ENCODE measurements around the gene SHISAL1. TPM values are rescaled to one million over a fixed set of nuclear protein-coding genes. Genes with fewer than 3 reads are reported as not detected.
"Not testable (repeated sequence)": the region's sequence is repeated elsewhere in the genome, so short reads cannot be mapped to it uniquely, and the experiment has no call there.

SHISAL1 gene
- total RNA-seq, 1 experiment from 2014 or later = 49.6 TPM

GRCh38 chr22:44247923-44248892, 64.5 kb downstream of the SHISAL1 start:
- Histone ChIP-seq H3K9me3 (peaks cover 11% of the 10 kb centered on the region; the same call in 1 of the 2 replicates), H3K36me3 (peaks cover 62% of the 10 kb centered on the region), H3K27me3 (no peaks in the 10 kb centered on the region), H3K4me3 (no peak overlapping the region)
- no peak for DNase-seq

- Histone ChIP-seq H3K4me3 (no peak overlapping the region), H3K27me3 (no peaks in the 10 kb centered on the region), H3K36me3 (peaks cover 62% of the 10 kb centered on the region), H3K9me3 (peaks cover 11% of the 10 kb centered on the region; the same call in 1 of the 2 replicates)
- DNase-seq = no peak
These were observed 65.4 kb downstream of the SHISAL1 start for GRCh38 chr22:44247346-44247745.

DNA sequence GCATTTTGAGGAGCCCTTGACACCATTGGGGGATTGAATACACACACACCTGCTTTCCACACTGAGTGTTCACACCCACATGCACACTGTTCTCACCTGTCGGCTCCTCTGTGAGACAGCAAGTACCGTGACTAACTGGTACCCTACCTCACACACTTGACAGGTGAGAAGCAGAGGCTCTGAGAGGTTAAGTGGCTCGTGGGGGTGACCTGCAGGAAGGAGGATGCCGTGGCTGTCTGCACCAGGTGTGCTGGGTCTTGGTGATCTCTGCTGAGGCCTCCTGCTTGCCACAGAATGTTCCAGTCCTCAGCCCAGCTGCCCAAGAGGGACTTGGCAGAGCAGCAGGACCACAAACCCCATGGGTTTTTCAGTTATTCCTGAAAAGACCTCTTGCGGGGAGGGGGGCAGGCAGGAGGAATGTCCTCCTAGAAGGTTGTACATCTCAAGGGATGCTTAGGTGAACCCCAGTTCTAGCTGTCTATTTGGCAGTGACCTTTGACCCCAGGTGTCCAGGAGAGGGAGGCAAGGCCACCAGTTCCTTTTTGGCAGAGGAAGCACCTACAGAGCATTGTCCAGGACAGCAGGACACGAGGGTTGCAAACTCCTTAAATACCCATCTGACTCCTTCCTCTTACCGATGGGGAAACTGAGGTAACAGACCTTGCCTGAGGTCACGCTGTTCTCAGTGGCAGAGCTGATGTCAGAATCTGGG, 66.0 kb downstream of the SHISAL1 start:
- peaks cover 57% of the 10 kb centered on the region for H3K36me3 ChIP-seq
- peaks cover 11% of the 10 kb centered on the region; the same call in 1 of the 2 replicates for H3K9me3 ChIP-seq
- H3K4me3 ChIP-seq = no peak overlapping the region
- no peaks in the 10 kb centered on the region for H3K27me3 ChIP-seq
- DNase-seq = no peak

- no peak overlapping the region for H3K4me3 ChIP-seq
- peaks cover 11% of the 10 kb centered on the region; the same call in 1 of the 2 replicates for H3K9me3 ChIP-seq
- no peak for DNase-seq
- peaks cover 51% of the 10 kb centered on the region for H3K36me3 ChIP-seq
- H3K27me3 ChIP-seq = no peaks in the 10 kb centered on the region
These were observed 66.9 kb downstream of the SHISAL1 start for GRCh38 chr22:44245867-44246266.

GRCh38 chr22:44245438-44245837, 67.3 kb downstream of the SHISAL1 start:
- H3K9me3 ChIP-seq = peaks cover 6% of the 10 kb centered on the region; the same call in 1 of the 2 replicates
- H3K27me3 ChIP-seq = no peaks in the 10 kb centered on the region
- peaks cover 47% of the 10 kb centered on the region for H3K36me3 ChIP-seq
- no peak for DNase-seq
- no peak overlapping the region for H3K4me3 ChIP-seq

- Histone ChIP-seq H3K4me3 (no peak overlapping the region), H3K36me3 (peaks cover 36% of the 10 kb centered on the region), H3K9me3 (peaks cover 3% of the 10 kb centered on the region; the same call in 1 of the 2 replicates), H3K27me3 (no peaks in the 10 kb centered on the region)
- DNase-seq = no peak
These were observed 68.4 kb downstream of the SHISAL1 start for GRCh38 chr22:44244265-44244822.

DNA sequence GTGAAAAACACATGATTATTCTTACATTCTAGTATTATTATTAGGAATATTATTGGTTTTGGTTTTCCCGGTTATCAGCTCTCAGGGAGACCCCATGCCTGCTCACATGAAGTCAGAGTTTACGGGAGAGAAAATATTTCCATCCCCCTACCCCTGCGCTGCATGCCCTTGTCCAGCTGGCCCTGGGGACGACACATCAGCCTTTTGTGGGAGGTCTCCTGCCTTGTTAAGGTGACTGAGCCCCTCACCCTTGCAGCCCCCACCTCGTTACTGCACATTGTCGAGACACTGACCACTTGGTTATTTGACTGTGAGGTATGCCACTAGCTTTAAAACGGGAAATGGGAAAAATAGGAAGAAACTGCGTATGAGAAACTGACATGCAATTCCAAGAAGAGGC, 69.0 kb downstream of the SHISAL1 start:
- peaks cover 3% of the 10 kb centered on the region; the same call in 1 of the 2 replicates for H3K9me3 ChIP-seq
- H3K27me3 ChIP-seq = no peaks in the 10 kb centered on the region
- no peak for DNase-seq
- no peak overlapping the region for H3K4me3 ChIP-seq
- H3K36me3 ChIP-seq = peaks cover 32% of the 10 kb centered on the region

DNA sequence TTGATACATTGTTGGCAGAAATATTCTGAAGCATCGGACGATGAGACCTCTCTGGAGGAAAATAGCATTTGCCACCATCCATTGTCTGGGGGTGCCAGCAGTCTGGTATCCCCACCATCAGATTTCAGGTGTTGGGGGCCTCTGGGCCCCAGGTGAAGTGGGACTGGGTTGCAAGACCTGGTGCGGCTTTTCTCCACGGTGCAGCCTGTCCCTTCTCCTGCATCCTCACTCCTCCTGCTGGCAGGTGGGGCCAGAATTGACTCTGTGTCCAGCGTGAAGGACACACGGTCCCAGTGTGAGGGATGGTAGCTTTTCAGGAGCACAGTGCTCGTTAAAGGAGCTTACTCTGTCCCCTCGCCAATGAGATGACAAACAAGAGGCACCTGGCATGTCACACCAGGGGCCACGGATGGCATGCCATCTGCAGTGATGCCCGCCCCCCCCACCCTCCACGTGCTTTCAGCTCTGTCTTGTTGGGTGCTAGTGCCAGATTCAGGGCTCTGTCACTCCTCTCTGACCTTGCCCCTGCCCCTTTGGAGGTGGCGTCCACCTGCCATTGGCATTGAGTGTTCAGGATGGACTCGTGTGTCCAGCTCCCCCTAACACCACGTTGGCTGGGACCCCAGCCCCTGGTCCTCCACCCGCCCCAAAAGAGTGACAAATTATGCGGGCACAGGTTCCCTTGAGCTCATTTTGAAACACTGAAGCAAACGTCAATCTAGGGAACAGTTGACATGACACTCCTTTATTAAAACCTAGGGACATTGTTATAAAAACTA, 69.6 kb downstream of the SHISAL1 start:
- Histone ChIP-seq H3K36me3 (peaks cover 25% of the 10 kb centered on the region), H3K9me3 (peaks cover 3% of the 10 kb centered on the region; the same call in 1 of the 2 replicates)
- DNase-seq = no peak

GRCh38 chr22:44241121-44241520, 71.6 kb downstream of the SHISAL1 start:
- peaks cover 18% of the 10 kb centered on the region for H3K36me3 ChIP-seq
- not testable (repeated sequence) for DNase-seq, H3K9me3 ChIP-seq, H3K4me3 ChIP-seq, H3K27me3 ChIP-seq

More for the DNA sequence above, 69.6 kb downstream of the SHISAL1 start:
- Histone ChIP-seq H3K4me3 (no peak overlapping the region), H3K27me3 (no peaks in the 10 kb centered on the region)

DNA sequence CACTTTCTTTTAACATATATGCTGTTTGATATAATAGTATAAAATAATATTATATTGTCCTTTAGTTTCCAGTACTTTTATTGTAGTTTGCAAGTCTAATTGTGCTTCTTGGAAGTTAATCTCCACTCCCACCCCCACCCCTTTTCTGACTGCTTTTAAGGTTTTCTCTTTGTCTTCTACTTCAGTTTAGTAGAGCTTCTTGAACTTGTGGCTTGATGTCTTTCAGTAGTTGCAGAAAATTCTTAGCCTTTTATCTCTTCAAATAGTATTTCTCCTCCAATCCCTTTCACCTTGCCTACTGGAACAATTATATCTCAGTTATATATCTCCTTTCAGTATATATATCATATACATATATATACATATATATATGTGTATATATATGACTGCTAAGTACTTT, 75.5 kb downstream of the SHISAL1 start:
- peaks cover 2% of the 10 kb centered on the region; the same call in 1 of the 2 replicates for H3K36me3 ChIP-seq
- no peak overlapping the region for H3K4me3 ChIP-seq
- DNase-seq = no peak
- H3K27me3 ChIP-seq = no peaks in the 10 kb centered on the region
- H3K9me3 ChIP-seq = peaks cover 8% of the 10 kb centered on the region

DNA sequence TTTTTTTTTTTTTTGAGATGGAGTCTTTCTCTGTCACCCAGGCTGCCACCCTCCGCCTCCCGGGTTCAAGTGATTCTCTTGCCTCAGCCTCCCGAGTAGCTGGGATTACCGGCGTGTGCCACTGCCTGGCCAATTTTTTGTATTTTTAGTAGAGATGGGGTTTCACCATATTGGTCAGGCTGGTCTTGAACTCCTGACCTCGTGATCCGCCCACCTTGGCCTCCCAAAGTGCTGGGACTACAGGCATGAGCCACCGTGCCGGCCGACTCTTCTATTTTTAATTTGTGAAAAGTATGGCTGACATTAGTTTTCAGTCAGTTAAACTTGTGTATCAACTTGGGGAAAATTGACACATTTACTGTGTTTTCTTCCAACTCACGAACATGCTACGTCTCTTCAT, 78.4 kb downstream of the SHISAL1 start:
- not testable (repeated sequence) for H3K36me3 ChIP-seq, H3K4me3 ChIP-seq, H3K9me3 ChIP-seq, H3K27me3 ChIP-seq, DNase-seq

DNA sequence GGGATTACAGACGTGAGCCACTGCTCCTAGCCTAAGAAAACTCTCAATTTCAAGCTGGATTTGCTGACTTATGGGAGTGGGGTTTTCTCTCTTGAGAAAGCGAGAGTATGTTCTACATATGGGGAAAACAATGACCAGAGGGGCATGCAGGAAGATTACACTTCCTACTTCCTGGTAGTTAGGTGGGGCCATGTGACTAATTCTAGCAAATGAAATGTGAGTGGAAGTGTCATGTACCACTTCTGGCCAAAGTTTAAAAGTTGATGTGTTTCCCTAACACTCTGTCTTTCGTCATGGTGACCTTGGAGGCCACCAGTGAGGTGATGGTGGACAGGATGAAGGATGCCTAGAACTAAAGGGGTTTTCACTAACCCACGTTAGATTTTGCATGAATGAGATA, 81.5 kb downstream of the SHISAL1 start:
- H3K27me3 ChIP-seq = no peaks in the 10 kb centered on the region
- H3K4me3 ChIP-seq = no peak overlapping the region
- no peak for DNase-seq
- no peaks in the 10 kb centered on the region for H3K36me3 ChIP-seq
- H3K9me3 ChIP-seq = peaks cover 3% of the 10 kb centered on the region; the same call in 1 of the 2 replicates

DNA sequence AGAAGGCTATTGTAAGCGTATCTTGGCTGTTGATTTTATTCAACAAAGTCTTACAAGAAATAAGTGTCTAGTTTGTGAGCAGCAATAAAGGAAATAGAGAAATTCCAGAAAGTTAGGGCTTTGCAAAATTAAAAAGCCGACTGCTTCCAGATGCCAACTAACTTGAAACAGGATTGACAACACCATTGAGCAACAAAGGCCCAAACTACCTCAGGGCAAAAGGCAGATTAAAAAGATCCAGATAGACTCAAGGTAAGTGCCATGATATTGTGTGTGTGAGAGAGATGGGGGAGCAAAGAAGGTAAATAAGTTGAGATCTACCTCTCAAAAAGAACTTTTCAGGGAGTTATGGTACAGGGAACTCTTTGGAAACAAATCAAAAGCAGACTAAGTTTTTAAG, 82.9 kb downstream of the SHISAL1 start:
- Histone ChIP-seq H3K4me3 (no peak overlapping the region), H3K9me3 (peaks cover 3% of the 10 kb centered on the region; the same call in 1 of the 2 replicates), H3K36me3 (no peaks in the 10 kb centered on the region), H3K27me3 (no peaks in the 10 kb centered on the region)
- no peak for DNase-seq

- DNase-seq = no peak
- Histone ChIP-seq H3K27me3 (no peaks in the 10 kb centered on the region), H3K9me3 (peaks cover 3% of the 10 kb centered on the region; the same call in 1 of the 2 replicates), H3K36me3 (no peaks in the 10 kb centered on the region), H3K4me3 (no peak overlapping the region)
These were observed 83.4 kb downstream of the SHISAL1 start for GRCh38 chr22:44229331-44229730.

GRCh38 chr22:44225812-44226211, 86.9 kb downstream of the SHISAL1 start:
- Histone ChIP-seq H3K27me3 (no peaks in the 10 kb centered on the region), H3K4me3 (no peak overlapping the region), H3K9me3 (peaks cover 3% of the 10 kb centered on the region; the same call in 1 of the 2 replicates), H3K36me3 (no peaks in the 10 kb centered on the region)
- no peak for DNase-seq

DNA sequence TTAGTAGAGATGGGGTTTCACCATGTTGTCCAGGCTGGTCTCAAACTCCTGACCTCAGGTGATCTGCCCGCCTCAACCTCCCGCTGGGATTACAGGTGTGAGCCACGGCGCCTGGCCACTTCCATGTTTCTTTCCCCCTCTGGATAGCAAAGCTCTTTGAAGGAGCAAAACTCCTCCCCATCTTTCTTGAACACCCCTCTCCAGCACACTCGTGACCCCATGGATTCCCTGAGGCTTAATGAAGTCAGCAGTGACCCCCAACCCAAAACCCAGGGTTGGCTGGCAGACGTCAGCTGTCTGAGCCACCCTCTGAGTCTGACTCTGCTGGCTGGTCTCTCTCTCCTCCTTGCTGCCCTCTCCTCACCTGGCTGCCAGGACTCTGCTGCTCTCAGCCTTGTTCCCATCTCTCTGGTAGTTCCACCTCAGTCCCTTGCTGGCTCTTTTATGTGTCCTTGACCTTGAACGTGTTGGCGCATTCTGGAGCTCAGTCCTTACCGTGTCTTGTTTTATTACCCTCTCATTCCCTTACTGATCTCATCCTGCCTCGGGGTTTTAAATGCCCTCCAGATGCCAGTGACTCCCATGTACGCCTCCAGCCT, 87.6 kb downstream of the SHISAL1 start:
- Histone ChIP-seq H3K36me3 (no peaks in the 10 kb centered on the region), H3K27me3 (no peaks in the 10 kb centered on the region), H3K4me3 (no peak overlapping the region), H3K9me3 (peaks cover 3% of the 10 kb centered on the region; the same call in 1 of the 2 replicates)
- no peak for DNase-seq
